GM23338 (cell line): ENCODE results near the gene RNFT1.
"Not testable (repeated sequence)": the region's sequence is repeated elsewhere in the genome, so short reads cannot be mapped to it uniquely, and the experiment has no call there.

Experiments
- CREB1 ChIP-seq: fragments of 250-450 bp; sonication (Bioruptor Pico); IDR thresholded peaks from 2 replicates; pipeline ENCODE4 v1.5.0; 2020; ENCODE audit warnings: low read depth, mild to moderate bottlenecking, moderate library complexity
- EZH2 ChIP-seq: fragments of 200-600 bp; sonication (generic); IDR thresholded peaks from one replicate; pipeline ENCODE4 v1.8.0; 2017; ENCODE audit warnings: antibody characterized with exemption, mild to moderate bottlenecking, low read depth; ENCODE audit not compliant: unreplicated experiment
- EZH2phosphoT487 ChIP-seq: fragments of 200-600 bp; sonication (generic); IDR thresholded peaks from one replicate; pipeline ENCODE4 v1.8.1; 2018; ENCODE audit warnings: antibody characterized with exemption; ENCODE audit not compliant: unreplicated experiment
- POLR2AphosphoS5 ChIP-seq: IDR thresholded peaks from 2 replicates; pipeline ENCODE4 v1.6.1; 2016; ENCODE audit warnings: antibody characterized with exemption, low read depth
- STAT1 ChIP-seq: IDR thresholded peaks from one replicate; pipeline ENCODE4 v1.6.1; 2016; ENCODE audit warnings: antibody characterized with exemption; ENCODE audit not compliant: unreplicated experiment
- ZNF114 ChIP-seq: fragments of 250-450 bp; sonication (Bioruptor Pico); IDR thresholded peaks from 2 replicates; pipeline ENCODE4 v1.5.0; 2020; ENCODE audit warnings: mild to moderate bottlenecking, moderate library complexity
- ZNF331 ChIP-seq: fragments of 250-450 bp; sonication (Bioruptor Pico); IDR thresholded peaks from 2 replicates; pipeline ENCODE4 v1.5.0; 2020; ENCODE audit warnings: low read depth, mild to moderate bottlenecking, moderate library complexity
- TF ChIP-seq, protein P1 (sequence below), 2 experiments: fragments of 200-600 bp in 1 of 2; sonication (generic) in 1 of 2; conservative IDR thresholded peaks; 2 replicates each; pipeline versions ENCODE4 v1.5.1 to v1.6.1; 2016 to 2017; ENCODE audit warnings: antibody characterized with exemption in 2 of 2, low read depth in 2 of 2, mild to moderate bottlenecking in 2 of 2, moderate library complexity in 1 of 2
- TF ChIP-seq, protein P2 (sequence below): IDR thresholded peaks from one replicate; pipeline ENCODE4 v1.6.1; 2018; ENCODE audit warnings: antibody characterized with exemption; ENCODE audit not compliant: unreplicated experiment
- TF ChIP-seq, protein P3 (sequence below): IDR thresholded peaks from 2 replicates; pipeline ENCODE4 v1.6.1; 2016; ENCODE audit warnings: antibody characterized with exemption

DNA sequence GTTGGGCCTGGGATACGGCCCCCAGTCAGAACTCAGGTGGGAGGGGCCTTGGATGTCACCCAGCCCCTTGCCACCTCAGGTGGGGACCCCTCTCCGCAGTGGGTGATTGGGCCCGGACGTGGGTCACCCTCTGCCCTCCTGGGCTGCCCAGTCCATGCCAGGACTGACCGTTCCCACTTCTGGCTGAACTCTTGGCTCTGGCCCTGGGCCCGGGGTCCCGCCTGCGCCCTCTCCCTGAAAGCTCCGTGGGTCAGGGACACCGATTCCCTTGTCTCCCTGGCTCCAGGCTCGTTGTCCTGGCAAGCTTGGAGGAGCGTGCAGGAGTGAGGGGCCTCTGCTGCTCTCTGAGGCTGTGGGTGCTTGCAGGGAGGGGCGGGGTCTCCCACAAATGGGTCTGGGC lies 44.8 kb upstream of the RNFT1 start:
- TF ChIP-seq, protein P1, sequence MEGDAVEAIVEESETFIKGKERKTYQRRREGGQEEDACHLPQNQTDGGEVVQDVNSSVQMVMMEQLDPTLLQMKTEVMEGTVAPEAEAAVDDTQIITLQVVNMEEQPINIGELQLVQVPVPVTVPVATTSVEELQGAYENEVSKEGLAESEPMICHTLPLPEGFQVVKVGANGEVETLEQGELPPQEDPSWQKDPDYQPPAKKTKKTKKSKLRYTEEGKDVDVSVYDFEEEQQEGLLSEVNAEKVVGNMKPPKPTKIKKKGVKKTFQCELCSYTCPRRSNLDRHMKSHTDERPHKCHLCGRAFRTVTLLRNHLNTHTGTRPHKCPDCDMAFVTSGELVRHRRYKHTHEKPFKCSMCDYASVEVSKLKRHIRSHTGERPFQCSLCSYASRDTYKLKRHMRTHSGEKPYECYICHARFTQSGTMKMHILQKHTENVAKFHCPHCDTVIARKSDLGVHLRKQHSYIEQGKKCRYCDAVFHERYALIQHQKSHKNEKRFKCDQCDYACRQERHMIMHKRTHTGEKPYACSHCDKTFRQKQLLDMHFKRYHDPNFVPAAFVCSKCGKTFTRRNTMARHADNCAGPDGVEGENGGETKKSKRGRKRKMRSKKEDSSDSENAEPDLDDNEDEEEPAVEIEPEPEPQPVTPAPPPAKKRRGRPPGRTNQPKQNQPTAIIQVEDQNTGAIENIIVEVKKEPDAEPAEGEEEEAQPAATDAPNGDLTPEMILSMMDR (conservative IDR thresholded peaks at IDR 0.05; ENCODE audit: low read depth in 2 of 2), result not testable (repeated sequence)
- TF ChIP-seq, protein P2, sequence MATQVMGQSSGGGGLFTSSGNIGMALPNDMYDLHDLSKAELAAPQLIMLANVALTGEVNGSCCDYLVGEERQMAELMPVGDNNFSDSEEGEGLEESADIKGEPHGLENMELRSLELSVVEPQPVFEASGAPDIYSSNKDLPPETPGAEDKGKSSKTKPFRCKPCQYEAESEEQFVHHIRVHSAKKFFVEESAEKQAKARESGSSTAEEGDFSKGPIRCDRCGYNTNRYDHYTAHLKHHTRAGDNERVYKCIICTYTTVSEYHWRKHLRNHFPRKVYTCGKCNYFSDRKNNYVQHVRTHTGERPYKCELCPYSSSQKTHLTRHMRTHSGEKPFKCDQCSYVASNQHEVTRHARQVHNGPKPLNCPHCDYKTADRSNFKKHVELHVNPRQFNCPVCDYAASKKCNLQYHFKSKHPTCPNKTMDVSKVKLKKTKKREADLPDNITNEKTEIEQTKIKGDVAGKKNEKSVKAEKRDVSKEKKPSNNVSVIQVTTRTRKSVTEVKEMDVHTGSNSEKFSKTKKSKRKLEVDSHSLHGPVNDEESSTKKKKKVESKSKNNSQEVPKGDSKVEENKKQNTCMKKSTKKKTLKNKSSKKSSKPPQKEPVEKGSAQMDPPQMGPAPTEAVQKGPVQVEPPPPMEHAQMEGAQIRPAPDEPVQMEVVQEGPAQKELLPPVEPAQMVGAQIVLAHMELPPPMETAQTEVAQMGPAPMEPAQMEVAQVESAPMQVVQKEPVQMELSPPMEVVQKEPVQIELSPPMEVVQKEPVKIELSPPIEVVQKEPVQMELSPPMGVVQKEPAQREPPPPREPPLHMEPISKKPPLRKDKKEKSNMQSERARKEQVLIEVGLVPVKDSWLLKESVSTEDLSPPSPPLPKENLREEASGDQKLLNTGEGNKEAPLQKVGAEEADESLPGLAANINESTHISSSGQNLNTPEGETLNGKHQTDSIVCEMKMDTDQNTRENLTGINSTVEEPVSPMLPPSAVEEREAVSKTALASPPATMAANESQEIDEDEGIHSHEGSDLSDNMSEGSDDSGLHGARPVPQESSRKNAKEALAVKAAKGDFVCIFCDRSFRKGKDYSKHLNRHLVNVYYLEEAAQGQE, result not testable (repeated sequence)
- not testable (repeated sequence) for TF ChIP-seq ZNF114 (CRISPR knock-in tag); EZH2phosphoT487; POLR2AphosphoS5; EZH2; CREB1 (CRISPR knock-in tag); ZNF331 (CRISPR knock-in tag); STAT1
- TF ChIP-seq, protein P3, sequence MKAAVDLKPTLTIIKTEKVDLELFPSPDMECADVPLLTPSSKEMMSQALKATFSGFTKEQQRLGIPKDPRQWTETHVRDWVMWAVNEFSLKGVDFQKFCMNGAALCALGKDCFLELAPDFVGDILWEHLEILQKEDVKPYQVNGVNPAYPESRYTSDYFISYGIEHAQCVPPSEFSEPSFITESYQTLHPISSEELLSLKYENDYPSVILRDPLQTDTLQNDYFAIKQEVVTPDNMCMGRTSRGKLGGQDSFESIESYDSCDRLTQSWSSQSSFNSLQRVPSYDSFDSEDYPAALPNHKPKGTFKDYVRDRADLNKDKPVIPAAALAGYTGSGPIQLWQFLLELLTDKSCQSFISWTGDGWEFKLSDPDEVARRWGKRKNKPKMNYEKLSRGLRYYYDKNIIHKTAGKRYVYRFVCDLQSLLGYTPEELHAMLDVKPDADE, result not testable (repeated sequence)
